Right cardiac atrium (tissue), 5 donors: ENCODE measurements around the gene NDUFB11. TPM values are rescaled to one million over a fixed set of nuclear protein-coding genes. Genes with fewer than 3 reads are reported as not detected.

Experiments
- ATAC-seq, 2 donors: fragments of 200-7000 bp; cut with Tn5 transposase; one replicate each; pipeline versions ENCODE4 v1.8.0 to v1.9.1; 2020; ENCODE audit warnings: moderate library complexity in 2 of 2, mild to moderate bottlenecking in 1 of 2
- DNase-seq, 3 donors: peaks; one replicate each; pipeline ENCODE4 v3.0.0-alpha.2; 2020
- H3K27ac ChIP-seq: one replicate; pipeline ENCODE4 v1.5.1; 2013; ENCODE audit warnings: mild to moderate bottlenecking, low read length, control low read depth, moderate library complexity
- H3K27me3 ChIP-seq: one replicate; pipeline ENCODE4 v1.6.1; 2013; ENCODE audit not compliant: control insufficient read depth, insufficient read depth
- H3K4me1 ChIP-seq: one replicate; pipeline ENCODE4 v1.6.1; 2013; ENCODE audit warnings: low read length; ENCODE audit not compliant: control insufficient read depth, insufficient read depth
- H3K4me3 ChIP-seq: one replicate; pipeline ENCODE4 v1.5.1; 2013; ENCODE audit warnings: low read length, control low read depth
- H3K9me3 ChIP-seq: one replicate; pipeline ENCODE4 v1.6.1; 2013; ENCODE audit warnings: low read length; ENCODE audit not compliant: control insufficient read depth
- WGBS: extraction: QIAGEN DNeasy Blood & Tissue Kit; methylation state at CpG from one replicate; pipeline ENCODE4 v1.1.7; 2013; 5-methylcytosine and 5-hydroxymethylcytosine counted together
- intact Hi-C, 4 donors: fragments of 100-400 bp; cut with DNase I; formaldehyde crosslinking; loops; one replicate each; pipeline versions ENCODE4 v1.11.0 to v1.14.0; 2022 to 2023
- polyA plus RNA-seq: library from polyadenylated mRNA; stranded (reverse); fragments of 200-250 nt; gene quantifications from one replicate; pipeline ENCODE4 v1.2.3, GENCODE V29; 2013
- total RNA-seq, 4 donors: library from RNA; stranded (reverse); fragmentation: NEBNext Ultra II Directional; extraction: Animal tissue kit (Norgen Biotek cat#: 25700); gene quantifications; one replicate each; pipeline ENCODE4 v1.2.1, GENCODE V29; 2021
- donor health status: healthy with polysubstance abuse.
- donor health status: DM: no; HTN: yes; CAD: no.
- donor health status: DM: no; HTN: no; CAD: no.
- donor health status: DM: no; HTN: yes; CAD: no; lungs with severe emphysema.
- donor health status: DM: yes; HTN: yes; CAD: no.

Gene NDUFB11
- total and polyA plus RNA-seq, 5 donors = 127 to 235 (median 143) TPM

- Histone ChIP-seq H3K27me3 (no peaks in the 10 kb centered on the region), H3K4me3 (no peak overlapping the region), H3K9me3 (no peaks in the 10 kb centered on the region), H3K4me1 (no peaks in the 10 kb centered on the region), H3K27ac (no peak overlapping the region)
- intact Hi-C loops = no loop called here
- ATAC-seq = no peak
- DNase-seq = no peak
- WGBS = 97% methylated on average over 3 of the region's 3 CpGs
These were observed 19.9 kb upstream of the NDUFB11 start for GRCh38 chrX:47164420-47164819.

DNA sequence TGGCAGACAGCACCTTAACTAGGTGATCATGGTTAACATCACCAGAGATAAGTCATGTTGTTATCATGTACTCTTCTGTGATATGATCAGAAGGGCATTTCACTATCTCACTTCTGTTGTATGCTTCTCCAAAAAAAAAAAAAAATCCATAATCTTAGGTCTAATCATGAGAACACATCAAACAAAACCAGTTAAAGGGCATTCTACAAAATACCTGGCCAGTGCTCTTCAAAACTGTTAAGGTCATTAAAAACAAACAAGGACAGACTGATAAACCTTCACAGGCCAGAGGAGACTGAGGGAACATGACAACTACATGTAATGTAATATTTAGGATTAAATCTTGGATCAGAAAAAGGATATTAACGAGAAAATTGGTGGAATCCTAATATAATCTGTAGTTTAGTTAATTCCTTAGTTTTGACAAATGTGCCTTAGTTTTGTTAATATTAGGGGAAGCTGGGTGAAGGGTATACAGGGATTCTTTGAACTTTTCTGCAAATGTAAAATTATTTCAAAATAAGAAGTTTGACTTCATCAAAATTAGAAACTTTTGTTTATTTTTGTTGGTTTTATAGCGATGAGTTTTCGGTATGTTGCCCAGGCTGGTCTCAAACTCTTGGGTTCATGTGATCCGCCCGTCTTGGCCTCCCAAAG lies 18.6 kb upstream of the NDUFB11 start:
- ATAC-seq (no peak), DNase-seq (peak in 1 of 3 donors; percentile 16)
- H3K4me3 ChIP-seq = no peak overlapping the region
- H3K4me1 ChIP-seq = no peaks in the 10 kb centered on the region
- H3K9me3 ChIP-seq = no peaks in the 10 kb centered on the region
- WGBS = 97% methylated on average over 5 of the region's 5 CpGs
- H3K27me3 ChIP-seq = no peaks in the 10 kb centered on the region
- no peak overlapping the region for H3K27ac ChIP-seq
- intact Hi-C loops = no loop called here

GRCh38 chrX:47160781-47161180 lies 16.3 kb upstream of the NDUFB11 start:
- H3K27ac ChIP-seq = no peak overlapping the region
- ATAC-seq (no peak), DNase-seq (no peak)
- H3K4me1 ChIP-seq = no peaks in the 10 kb centered on the region
- intact Hi-C loops = no loop called here
- H3K4me3 ChIP-seq = no peak overlapping the region
- no peaks in the 10 kb centered on the region for H3K27me3 ChIP-seq
- no peaks in the 10 kb centered on the region for H3K9me3 ChIP-seq
- 81% methylated on average over 4 of the region's 4 CpGs for WGBS

DNA sequence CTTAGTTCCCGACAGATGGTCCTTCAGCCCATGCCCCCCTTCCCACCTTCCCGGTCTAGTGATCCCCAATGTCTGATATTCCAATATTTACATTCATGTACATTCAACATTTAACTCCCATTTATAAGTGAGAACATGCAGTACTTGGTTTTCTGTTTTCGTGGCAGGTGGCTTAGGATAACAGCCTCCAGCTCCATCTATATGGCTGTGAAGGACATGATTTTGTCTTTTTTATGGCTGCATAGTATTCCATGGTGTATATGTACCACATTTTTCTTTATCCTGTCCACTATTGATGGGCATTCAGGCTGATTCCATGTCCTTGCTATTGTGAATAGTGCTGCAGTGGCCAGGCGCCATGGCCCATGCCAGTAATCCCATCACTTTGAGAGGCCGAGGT lies 14.3 kb upstream of the NDUFB11 start:
- Histone ChIP-seq H3K4me1 (no peaks in the 10 kb centered on the region), H3K4me3 (no peak overlapping the region), H3K27ac (no peak overlapping the region), H3K27me3 (no peaks in the 10 kb centered on the region), H3K9me3 (no peaks in the 10 kb centered on the region)
- intact Hi-C loops = no loop called here
- DNase-seq (peak in 1 of 3 donors; percentile 14), ATAC-seq (no peak)
- WGBS = 98% methylated on average over 5 of the region's 5 CpGs

DNA sequence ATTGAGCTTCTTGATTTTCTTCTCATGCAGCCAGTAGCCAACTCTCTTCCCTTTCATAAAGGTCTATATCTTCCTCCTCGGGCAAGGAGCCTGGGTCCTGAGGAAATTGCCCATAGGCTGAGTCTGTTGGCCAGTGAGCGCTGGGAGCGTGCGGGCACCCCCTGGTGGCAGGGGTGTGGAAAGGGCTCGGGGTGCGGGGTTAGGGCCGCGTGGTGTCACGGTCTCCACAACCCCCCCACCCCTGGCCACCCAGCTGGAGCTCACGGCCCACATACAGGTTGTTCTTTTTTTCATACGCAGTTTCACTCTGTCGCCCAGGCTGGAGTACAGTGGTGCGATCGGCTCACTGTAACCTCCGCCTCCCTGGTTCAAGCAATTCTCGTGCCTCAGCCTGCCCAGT lies 13.6 kb upstream of the NDUFB11 start:
- intact Hi-C loops = no loop called here
- H3K9me3 ChIP-seq = no peaks in the 10 kb centered on the region
- H3K27ac ChIP-seq = no peak overlapping the region
- ATAC-seq (peak in 1 of 2 donors; percentile 49), DNase-seq (no peak)
- H3K27me3 ChIP-seq = no peaks in the 10 kb centered on the region
- WGBS = 96% methylated on average over 16 of the region's 16 CpGs
- H3K4me1 ChIP-seq = no peaks in the 10 kb centered on the region
- H3K4me3 ChIP-seq = no peak overlapping the region

- peak in 1 of 2 donors; percentile 32 for ATAC-seq
- 90% methylated on average over 26 of the region's 26 CpGs for WGBS
- intact Hi-C loops = no loop called here
These were observed 12.4 kb upstream of the NDUFB11 start for GRCh38 chrX:47156611-47157520.

GRCh38 chrX:47151435-47151834 lies 6.9 kb upstream of the NDUFB11 start:
- intact Hi-C loops = no loop called here
- no peak overlapping the region for H3K4me3 ChIP-seq
- H3K4me1 ChIP-seq = peaks cover 5% of the 10 kb centered on the region
- DNase-seq (no peak), ATAC-seq (no peak)
- no peaks in the 10 kb centered on the region for H3K27me3 ChIP-seq
- no peak overlapping the region for H3K27ac ChIP-seq
- H3K9me3 ChIP-seq = no peaks in the 10 kb centered on the region

More at GRCh38 chrX:47156611-47157520, 12.4 kb upstream of the NDUFB11 start:
- Histone ChIP-seq H3K4me3 (no peak overlapping the region), H3K9me3 (no peaks in the 10 kb centered on the region), H3K27me3 (no peaks in the 10 kb centered on the region), H3K27ac (no peak overlapping the region), H3K4me1 (no peaks in the 10 kb centered on the region)
- peak in 1 of 3 donors; percentile 22 for DNase-seq

DNA sequence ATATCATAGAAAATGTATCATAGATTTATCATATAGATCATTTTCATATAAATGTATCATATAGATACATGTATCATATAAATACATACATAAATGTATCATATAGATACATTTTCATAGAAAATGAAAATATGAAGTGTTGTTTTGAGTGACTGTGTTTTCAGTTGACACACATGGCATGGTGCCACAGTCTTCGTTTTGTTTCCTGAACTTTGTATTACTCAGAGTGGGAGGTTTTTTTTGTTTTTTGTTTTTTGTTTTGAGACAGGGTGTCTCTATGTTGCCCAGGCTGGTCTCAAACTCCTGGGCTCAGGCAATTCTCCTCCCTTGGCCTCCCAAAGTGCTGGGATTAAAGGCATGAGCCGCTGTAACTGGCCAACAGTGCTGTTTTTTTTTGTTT lies 4.4 kb upstream of the NDUFB11 start:
- 49% methylated on average over 2 of the region's 2 CpGs for WGBS
- Histone ChIP-seq H3K4me3 (no peak overlapping the region), H3K4me1 (peaks cover 9% of the 10 kb centered on the region), H3K27me3 (no peaks in the 10 kb centered on the region), H3K9me3 (no peaks in the 10 kb centered on the region), H3K27ac (no peak overlapping the region)
- intact Hi-C loops = no loop called here
- DNase-seq = no peak
- ATAC-seq = no peak

- DNase-seq (no peak), ATAC-seq (no peak)
- peak overlapping the region; percentile 88 for H3K4me3 ChIP-seq
- intact Hi-C loops = no loop called here
- peak overlapping the region; percentile 52 for H3K27ac ChIP-seq
- H3K4me1 ChIP-seq = peaks cover 9% of the 10 kb centered on the region
- no peaks in the 10 kb centered on the region for H3K27me3 ChIP-seq
- WGBS = 57% methylated on average over 12 of the region's 12 CpGs
- no peaks in the 10 kb centered on the region for H3K9me3 ChIP-seq
These were observed 2.7 kb upstream of the NDUFB11 start for GRCh38 chrX:47146936-47147859.

- H3K27me3 ChIP-seq = no peaks in the 10 kb centered on the region
- intact Hi-C loops = no loop called here
- H3K4me1 ChIP-seq = peaks cover 9% of the 10 kb centered on the region
- H3K27ac ChIP-seq = peak overlapping the region; percentile 99
- ATAC-seq (no peak), DNase-seq (peak in 1 of 3 donors; percentile 67)
- 8% methylated on average over 10 of the region's 10 CpGs for WGBS
- peak overlapping the region; percentile 88 for H3K4me3 ChIP-seq
- no peaks in the 10 kb centered on the region for H3K9me3 ChIP-seq
These were observed 1.8 kb upstream of the NDUFB11 start for GRCh38 chrX:47146121-47146935.
